Naive thymus-derived CD4-positive, alpha-beta T cell (primary cell): ENCODE results near the gene RAB10. TPM values are rescaled to one million over a fixed set of nuclear protein-coding genes. Genes with fewer than 3 reads are reported as not detected.
A peak's percentile ranks its signal among the peaks of the same experiment; 100 is the strongest.

Experiments used
- ATAC-seq: fragments of 150-1000 bp; cut with Tn5 transposase; 2 replicates; pipeline ENCODE4 v1.10.0; 2021; ENCODE audit warnings: mild to moderate bottlenecking, moderate library complexity
- CTCF ChIA-PET: fragments of 350-600 bp; sonication (Branson Sonifier 250); formaldehyde crosslinking; loops from one replicate; lab custom pipeline; 2021; ENCODE audit warnings: antibody characterized with exemption; lab: Charles Lee
- POLR2A ChIA-PET: fragments of 350-600 bp; sonication (Branson Sonifier 250); formaldehyde crosslinking; loops from one replicate; lab custom pipeline; 2021; ENCODE audit warnings: antibody characterized with exemption, inconsistent platforms; lab: Charles Lee
- DNase-seq, 9 donors: peaks; one replicate each; pipeline versions ENCODE4 v3.0.0 to v3.0.0-alpha.2; 2020 to 2022; ENCODE audit warnings: mixed read lengths in 1 of 9
- H3K27ac ChIP-seq: one replicate; pipeline ENCODE4 v1.7.0; 2013; ENCODE audit warnings: mild to moderate bottlenecking, low read depth, low read length, moderate library complexity
- H3K27me3 ChIP-seq, 2 donors: one replicate each; pipeline ENCODE4 v1.7.0; 2013; ENCODE audit warnings: low read length in 2 of 2, mild to moderate bottlenecking in 2 of 2, moderate library complexity in 2 of 2; ENCODE audit not compliant: control insufficient read depth in 2 of 2, insufficient read depth in 2 of 2
- H3K36me3 ChIP-seq, 3 experiments: 1 replicate in 2 of 3; 2 replicates in 1 of 3; pipeline ENCODE4 v1.7.0; 2013; ENCODE audit warnings: low read length in 3 of 3, mild to moderate bottlenecking in 3 of 3, moderate library complexity in 1 of 3; ENCODE audit not compliant: insufficient read depth in 3 of 3, control insufficient read depth in 2 of 3
- H3K4me1 ChIP-seq, 2 donors: one replicate each; pipeline ENCODE4 v1.7.0; 2013; ENCODE audit warnings: low read length in 2 of 2, mild to moderate bottlenecking in 2 of 2, moderate library complexity in 1 of 2; ENCODE audit not compliant: control insufficient read depth in 2 of 2, insufficient read depth in 2 of 2
- H3K4me3 ChIP-seq: 2 replicates; pipeline ENCODE4 v1.7.0; 2013; ENCODE audit warnings: mild to moderate bottlenecking, low read length
- H3K9me3 ChIP-seq, 3 experiments: 1 replicate in 2 of 3; 2 replicates in 1 of 3; pipeline ENCODE4 v1.7.0; 2013; ENCODE audit warnings: low read length in 3 of 3; ENCODE audit not compliant: control insufficient read depth in 2 of 3
- H3K27ac Mint-ChIP-seq, 9 donors: one replicate each; pipeline ENCODE4 v1.8.0; 2020 to 2022; ENCODE audit warnings: mixed read lengths in 9 of 9, mild to moderate bottlenecking in 8 of 9, moderate library complexity in 5 of 9, inconsistent platforms in 2 of 9
- H3K27me3 Mint-ChIP-seq, 5 donors: one replicate each; pipeline ENCODE4 v1.8.0; 2021 to 2022; ENCODE audit warnings: mixed read lengths in 5 of 5, mild to moderate bottlenecking in 1 of 5
- H3K36me3 Mint-ChIP-seq, 5 donors: one replicate each; pipeline ENCODE4 v1.8.0; 2020 to 2022; ENCODE audit warnings: mixed read lengths in 5 of 5, mild to moderate bottlenecking in 3 of 5, inconsistent platforms in 1 of 5
- H3K4me1 Mint-ChIP-seq, 7 donors: one replicate each; pipeline ENCODE4 v1.8.0; 2020 to 2022; ENCODE audit warnings: mixed read lengths in 7 of 7, mild to moderate bottlenecking in 3 of 7, inconsistent platforms in 1 of 7
- H3K4me3 Mint-ChIP-seq, 10 donors: one replicate each; pipeline ENCODE4 v1.8.0; 2020 to 2022; ENCODE audit warnings: mild to moderate bottlenecking in 10 of 10, mixed read lengths in 10 of 10, moderate library complexity in 6 of 10, inconsistent platforms in 2 of 10
- H3K9me3 Mint-ChIP-seq, 11 donors: one replicate each; pipeline ENCODE4 v1.8.0; 2020 to 2022; ENCODE audit warnings: mixed read lengths in 11 of 11, mild to moderate bottlenecking in 4 of 11, inconsistent platforms in 1 of 11, moderate library complexity in 1 of 11
- intact Hi-C, 2 donors: fragments of 100-400 bp; cut with micrococcal nuclease; formaldehyde crosslinking; loops; one replicate each; pipeline ENCODE4 v1.15.1; 2023
- polyA plus RNA-seq, 2 donors: library from polyadenylated mRNA; unstranded; fragments of 300-500 nt; fragmentation: Illumina TruSeq; gene quantifications; one replicate each; pipeline ENCODE4 v1.2.3, GENCODE V29; 2021
- total RNA-seq, 6 experiments: library from RNA in 5 of 6; stranded (reverse) in 5 of 6; gene quantifications; 1 replicate in 5 of 6; 2 replicates in 1 of 6; pipeline ENCODE4 v1.2.3 and lab custom pipeline; 2021 to 2026

Gene RAB10
- 100 to 1,000 TPM in 1 of 5 experiments, 10 to 100 TPM in 4; 25.6 to 108 (median 60.5) TPM for total RNA-seq
- polyA plus RNA-seq: 10 to 100 TPM; 56.1 to 73.2 TPM
- total RNA-seq (lab: John Stamatoyannopoulos, UW): 34.3 reads per million, percentile 63 among the genes with 10 or more reads in this experiment

GRCh38 chr2:26033818-26034636 lies at the start of gene RAB10:
Gene RAB10, plus strand, starts transcription at chr2:26034084. Its CDS starts 525 bp downstream, at chr2:26034609.
- H3K36me3 Mint-ChIP-seq: peaks cover 0 to 8% (median 0%) of the 10 kb centered on the region in 5 donors

GRCh38 chr2:25988134-25988533 lies 45.8 kb upstream of the RAB10 start:
- peaks cover 0 to 3% (median 0%) of the 10 kb centered on the region in 5 donors for H3K36me3 Mint-ChIP-seq
- no peaks in the 10 kb centered on the region for H3K9me3 ChIP-seq
- no peaks in the 10 kb centered on the region for H3K27me3 ChIP-seq
- no peaks in the 10 kb centered on the region for H3K4me1 ChIP-seq
- H3K4me3 Mint-ChIP-seq: no peak overlapping the region
- intact Hi-C loops: no loop called here
- ATAC-seq: no peak
- no peak overlapping the region for H3K27ac ChIP-seq
- no peak overlapping the region for H3K27ac Mint-ChIP-seq
- POLR2A ChIA-PET: no interaction called here
- peaks cover 3 to 19% (median 14%) of the 10 kb centered on the region in 7 donors for H3K4me1 Mint-ChIP-seq
- H3K9me3 Mint-ChIP-seq: peaks cover 0 to 1% (median 0%) of the 10 kb centered on the region in 11 donors
- CTCF ChIA-PET: no interaction called here
- peaks cover 0 to 6% (median 0%) of the 10 kb centered on the region in 5 donors for H3K27me3 Mint-ChIP-seq
- DNase-seq: no peak
- no peak overlapping the region for H3K4me3 ChIP-seq
- no peaks in the 10 kb centered on the region for H3K36me3 ChIP-seq

More at GRCh38 chr2:26033818-26034636, at the start of gene RAB10:
- Histone ChIP-seq H3K9me3 (no peaks in the 10 kb centered on the region), H3K36me3 (peaks cover 0 to 14% (median 0%) of the 10 kb centered on the region in 3 experiments), H3K4me3 (peak within 1 kb of the TSS; percentile 96), H3K27me3 (no peaks in the 10 kb centered on the region), H3K27ac (peak within 1 kb of the TSS; percentile 90), H3K4me1 (peaks cover 18 to 24% of the 10 kb centered on the region in 2 donors)
- H3K9me3 Mint-ChIP-seq: peaks cover 0 to 5% (median 0%) of the 10 kb centered on the region in 11 donors
- DNase-seq (peak; percentile 98 to 100 (median 99)), ATAC-seq (peak; percentile 95)
- peak within 1 kb of the TSS; percentile 86 to 97 (median 95) for H3K27ac Mint-ChIP-seq
- peaks cover 0 to 2% (median 0%) of the 10 kb centered on the region in 5 donors for H3K27me3 Mint-ChIP-seq
- H3K4me1 Mint-ChIP-seq: peaks cover 31 to 48% (median 41%) of the 10 kb centered on the region in 7 donors
- ChIA-PET CTCF (interaction anchor here (0.6 to 1.7 kb wide), 4 partner anchors 13 to 155 kb away, joined by 3 to 6 read pairs (median 4); no protein-coding TSS in a partner anchor), POLR2A (interaction anchor here (0.6 to 3.8 kb wide), 12 partner anchors 12 to 1178 kb away, joined by 3 to 19 read pairs (median 4); partner anchors contain the start of genes ADGRF3, ASXL2, ATRAID and DTNB)
- intact Hi-C loops: loop anchor here (1.0 to 10.0 kb wide), 17 partner anchors 10 to 1957 kb away; partner anchors contain the start of genes ASXL2 (in 2 of the 2), HADHA (in 2 of the 2), HADHB (in 2 of the 2) and KIF3C (in 2 of the 2)
- peak within 1 kb of the TSS; percentile 90 to 99 (median 96) for H3K4me3 Mint-ChIP-seq

GRCh38 chr2:25989154-25989553 lies 44.7 kb upstream of the RAB10 start:
- ChIA-PET POLR2A (no interaction called here), CTCF (interaction anchor here (0.5 to 0.7 kb wide), 3 partner anchors 27 to 1822 kb away, joined by 3 read pairs; no protein-coding TSS in a partner anchor)
- Histone ChIP-seq H3K4me3 (no peak overlapping the region), H3K27me3 (no peaks in the 10 kb centered on the region), H3K27ac (no peak overlapping the region), H3K9me3 (no peaks in the 10 kb centered on the region), H3K36me3 (no peaks in the 10 kb centered on the region), H3K4me1 (no peaks in the 10 kb centered on the region)
- no peak overlapping the region for H3K27ac Mint-ChIP-seq
- peaks cover 0 to 9% (median 0%) of the 10 kb centered on the region in 5 donors for H3K27me3 Mint-ChIP-seq
- peaks cover 0 to 18% (median 12%) of the 10 kb centered on the region in 7 donors for H3K4me1 Mint-ChIP-seq
- no peak for DNase-seq
- peaks cover 0 to 3% (median 0%) of the 10 kb centered on the region in 5 donors for H3K36me3 Mint-ChIP-seq
- ATAC-seq: no peak
- H3K9me3 Mint-ChIP-seq: peaks cover 0 to 2% (median 0%) of the 10 kb centered on the region in 11 donors
- H3K4me3 Mint-ChIP-seq: no peak overlapping the region
- intact Hi-C loops: no loop called here

GRCh38 chr2:25991965-25992364 lies 41.9 kb upstream of the RAB10 start:
- Histone ChIP-seq H3K4me1 (no peaks in the 10 kb centered on the region), H3K4me3 (no peak overlapping the region), H3K36me3 (no peaks in the 10 kb centered on the region), H3K27me3 (no peaks in the 10 kb centered on the region), H3K9me3 (no peaks in the 10 kb centered on the region), H3K27ac (no peak overlapping the region)
- H3K36me3 Mint-ChIP-seq: peaks cover 0 to 3% (median 0%) of the 10 kb centered on the region in 5 donors
- peaks cover 0 to 4% (median 0%) of the 10 kb centered on the region in 11 donors for H3K9me3 Mint-ChIP-seq
- peaks cover 0 to 18% (median 12%) of the 10 kb centered on the region in 7 donors for H3K4me1 Mint-ChIP-seq
- ChIA-PET CTCF (interaction anchor here (0.8 to 2.4 kb wide), 13 partner anchors 10 to 584 kb away, joined by 3 to 16 read pairs (median 4); partner anchors contain the start of gene RAB10), POLR2A (interaction anchor here (0.6 to 1.3 kb wide), 5 partner anchors 10 to 193 kb away, joined by 3 to 6 read pairs (median 5); partner anchors contain the start of gene KIF3C)
- DNase-seq (no peak), ATAC-seq (peak; percentile 23)
- intact Hi-C loops: loop anchor here (1.0 to 5.0 kb wide), 9 partner anchors 41 to 585 kb away; partner anchors contain the start of gene RAB10 (in 2 of the 2)
- peaks cover 0 to 17% (median 0%) of the 10 kb centered on the region in 5 donors for H3K27me3 Mint-ChIP-seq
- H3K4me3 Mint-ChIP-seq: peak overlapping the region in 4 of 10 donors; percentile 28 to 82 (median 54)
- peak overlapping the region in 7 of 9 donors; percentile 2 to 91 (median 48) for H3K27ac Mint-ChIP-seq

GRCh38 chr2:25992556-25992955 lies 41.3 kb upstream of the RAB10 start:
- H3K27me3 Mint-ChIP-seq: peaks cover 0 to 18% (median 0%) of the 10 kb centered on the region in 5 donors
- CTCF ChIA-PET: interaction anchor here (1.5 to 2.4 kb wide), 2 partner anchors 41 to 152 kb away, joined by 6 to 16 read pairs; partner anchors contain the start of gene RAB10
- no peak for ATAC-seq
- peaks cover 0 to 3% (median 0%) of the 10 kb centered on the region in 5 donors for H3K36me3 Mint-ChIP-seq
- peaks cover 0 to 18% (median 12%) of the 10 kb centered on the region in 7 donors for H3K4me1 Mint-ChIP-seq
- no peak overlapping the region for H3K4me3 Mint-ChIP-seq
- intact Hi-C loops: loop anchor here in 1 of 2 donors (5.0 kb wide), 1 partner anchor 95 kb away; no protein-coding TSS in a partner anchor
- H3K9me3 Mint-ChIP-seq: peaks cover 0 to 4% (median 0%) of the 10 kb centered on the region in 11 donors
- no peaks in the 10 kb centered on the region for H3K36me3 ChIP-seq
- no peaks in the 10 kb centered on the region for H3K9me3 ChIP-seq
- no peak for DNase-seq
- H3K4me1 ChIP-seq: no peaks in the 10 kb centered on the region
- H3K27ac ChIP-seq: no peak overlapping the region
- peak overlapping the region in 4 of 9 donors; percentile 32 to 67 (median 40) for H3K27ac Mint-ChIP-seq
- POLR2A ChIA-PET: no interaction called here
- H3K27me3 ChIP-seq: no peaks in the 10 kb centered on the region
- no peak overlapping the region for H3K4me3 ChIP-seq
